Sciatic nerve (tissue), 2 donors: Measurements from ENCODE around the gene NRG3. TPM values are rescaled to one million over a fixed set of nuclear protein-coding genes. Genes with fewer than 3 reads are reported as not detected.

Experiments
- ATAC-seq: fragments of 200-7000 bp; cut with Tn5 transposase; one replicate; pipeline ENCODE4 v1.9.1; 2020; ENCODE audit warnings: mild to moderate bottlenecking, moderate library complexity
- DNase-seq: peaks from one replicate; pipeline ENCODE4 v3.0.0-alpha.2; 2020; ENCODE audit warnings: low spot score
- intact Hi-C: fragments of 100-400 bp; cut with DNase I; formaldehyde crosslinking; loops from one replicate; pipeline ENCODE4 v1.14.2; 2022
- total RNA-seq: library from RNA; stranded (reverse); fragmentation: NEBNext Ultra II Directional; extraction: Animal tissue kit (Norgen Biotek cat#: 25700); gene quantifications from one replicate; pipeline ENCODE4 v1.2.1, GENCODE V29; 2021
- donor health status: DM: no; HTN: no; CAD: no.
- donor health status: DM: no; HTN: no; CAD: no.

The NRG3 gene
- total RNA-seq, 1 donor from 2014 or later: 1.4 TPM

- intact Hi-C loops: no loop called here
- no peak for ATAC-seq
- no peak for DNase-seq
These were observed 1.5 kb downstream of the NRG3 start for GRCh38 chr10:81876253-81877077.

- ATAC-seq (no peak), DNase-seq (no peak)
- intact Hi-C loops: no loop called here
These were observed 2.6 kb downstream of the NRG3 start for GRCh38 chr10:81877596-81877995.

- no peak for DNase-seq
- intact Hi-C loops: no loop called here
- no peak for ATAC-seq
These were observed 7.0 kb downstream of the NRG3 start for GRCh38 chr10:81882011-81882410.

GRCh38 chr10:81884856-81885255, 9.9 kb downstream of the NRG3 start:
- DNase-seq (no peak), ATAC-seq (no peak)
- intact Hi-C loops: no loop called here

- intact Hi-C loops: no loop called here
- ATAC-seq (no peak), DNase-seq (no peak)
These were observed 10.5 kb downstream of the NRG3 start for GRCh38 chr10:81885491-81885890.

GRCh38 chr10:81886939-81887338, 11.9 kb downstream of the NRG3 start:
- intact Hi-C loops: no loop called here

GRCh38 chr10:81889181-81889769, 14.3 kb downstream of the NRG3 start:
- no peak for ATAC-seq
- intact Hi-C loops: no loop called here
- DNase-seq: no peak

More at GRCh38 chr10:81886939-81887338, 11.9 kb downstream of the NRG3 start:
- DNase-seq: no peak
- ATAC-seq: no peak

- DNase-seq (no peak), ATAC-seq (no peak)
- intact Hi-C loops: no loop called here
These were observed 19.6 kb downstream of the NRG3 start for GRCh38 chr10:81894616-81895015.

- ATAC-seq: no peak
- intact Hi-C loops: no loop called here
- no peak for DNase-seq
These were observed 23.5 kb downstream of the NRG3 start for GRCh38 chr10:81898518-81898917.

- DNase-seq (no peak), ATAC-seq (no peak)
- intact Hi-C loops: no loop called here
These were observed 26.0 kb downstream of the NRG3 start for GRCh38 chr10:81900989-81901388.

- DNase-seq (no peak), ATAC-seq (no peak)
These were observed 28.5 kb downstream of the NRG3 start for GRCh38 chr10:81903472-81903871.

GRCh38 chr10:81905161-81905560, 30.2 kb downstream of the NRG3 start:
- intact Hi-C loops: no loop called here
- ATAC-seq: no peak
- no peak for DNase-seq

More at GRCh38 chr10:81903472-81903871, 28.5 kb downstream of the NRG3 start:
- intact Hi-C loops: no loop called here

- intact Hi-C loops: no loop called here
- DNase-seq (no peak), ATAC-seq (no peak)
These were observed 34.5 kb downstream of the NRG3 start for GRCh38 chr10:81909453-81909852.

- ATAC-seq (no peak), DNase-seq (no peak)
- intact Hi-C loops: no loop called here
These were observed 36.3 kb downstream of the NRG3 start for GRCh38 chr10:81911328-81911727.

- ATAC-seq: no peak
- intact Hi-C loops: no loop called here
- no peak for DNase-seq
These were observed 39.9 kb downstream of the NRG3 start for GRCh38 chr10:81914736-81915503.

- no peak for DNase-seq
- no peak for ATAC-seq
- intact Hi-C loops: no loop called here
These were observed 40.5 kb downstream of the NRG3 start for GRCh38 chr10:81915504-81915897.

- intact Hi-C loops: no loop called here
- ATAC-seq (no peak), DNase-seq (no peak)
These were observed 42.7 kb downstream of the NRG3 start for GRCh38 chr10:81917666-81918065.

GRCh38 chr10:81918766-81919165, 43.8 kb downstream of the NRG3 start:
- intact Hi-C loops: no loop called here
- no peak for DNase-seq
- no peak for ATAC-seq

- ATAC-seq (no peak), DNase-seq (no peak)
- intact Hi-C loops: no loop called here
These were observed 45.3 kb downstream of the NRG3 start for GRCh38 chr10:81920213-81920829.

GRCh38 chr10:81928119-81928518, 53.1 kb downstream of the NRG3 start:
- DNase-seq: no peak
- ATAC-seq: no peak
- intact Hi-C loops: no loop called here
